Measurements from ENCODE around the gene CCL15.
A peak's percentile ranks its signal among the peaks of the same experiment; 100 is the strongest.
"Not testable (repeated sequence)": the region's sequence is repeated elsewhere in the genome, so short reads cannot be mapped to it uniquely, and the experiment has no call there.

Gene CCL15, protein sequence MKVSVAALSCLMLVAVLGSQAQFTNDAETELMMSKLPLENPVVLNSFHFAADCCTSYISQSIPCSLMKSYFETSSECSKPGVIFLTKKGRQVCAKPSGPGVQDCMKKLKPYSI

DNA sequence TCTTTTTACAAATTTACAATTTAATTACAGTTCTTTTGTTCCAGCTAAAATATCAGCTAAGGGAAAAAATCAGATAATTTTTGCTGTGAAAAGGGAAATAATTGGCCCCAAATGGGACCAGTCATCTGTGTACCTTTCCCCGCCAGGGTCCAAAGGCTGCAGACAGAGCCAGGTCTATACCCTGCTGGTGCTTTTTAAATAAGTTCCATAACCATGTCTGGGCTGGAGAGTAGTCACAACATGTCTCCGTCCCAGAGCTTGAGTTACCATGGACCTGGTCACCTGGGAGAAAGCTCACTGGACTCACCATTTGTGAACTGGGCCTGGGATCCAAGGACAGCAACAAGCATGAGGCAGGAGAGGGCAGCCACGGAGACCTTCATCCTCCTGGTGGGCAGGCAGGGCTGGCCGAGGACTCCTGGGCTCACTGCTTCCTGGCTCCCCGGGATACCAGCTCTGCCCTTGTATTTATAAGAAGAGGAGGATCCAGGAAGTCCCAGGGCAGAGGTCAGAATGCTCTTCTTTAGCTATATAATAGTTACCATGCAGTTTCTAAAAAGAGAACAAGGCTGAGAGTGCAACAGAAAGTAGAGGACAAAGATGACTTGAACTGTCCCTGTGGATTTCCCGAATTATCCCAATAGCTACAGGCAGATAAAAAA lies at the start of gene CCL15:
Gene CCL15 (minus strand): TSS at position 444 of the 662 bp plus-strand sequence. CDS start 61 bp downstream, at position 383.
- peak; percentile 8 for DNase-seq (ENCODE audit: low spot score)

DNA sequence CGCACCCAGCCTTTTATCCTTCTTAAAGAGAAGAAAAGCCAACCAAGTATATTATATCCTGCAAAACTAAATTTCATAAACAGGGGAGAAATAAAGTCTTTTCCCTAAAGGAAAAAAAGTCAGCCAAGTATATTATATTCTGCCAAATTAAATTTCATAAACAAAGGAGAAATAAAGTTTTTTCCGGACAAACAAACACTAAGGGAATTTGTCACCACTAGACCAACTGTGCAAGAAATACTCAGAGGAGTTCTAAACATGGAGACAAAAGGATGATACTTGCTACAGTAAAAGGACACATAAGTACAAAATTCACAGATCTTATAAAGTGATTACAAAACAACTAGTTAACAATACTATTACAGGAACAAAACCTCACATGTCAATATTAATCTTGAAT lies 48.3 kb upstream of the CCL15 start:
- DNase-seq (ENCODE audit: low spot score), result no peak

DNA sequence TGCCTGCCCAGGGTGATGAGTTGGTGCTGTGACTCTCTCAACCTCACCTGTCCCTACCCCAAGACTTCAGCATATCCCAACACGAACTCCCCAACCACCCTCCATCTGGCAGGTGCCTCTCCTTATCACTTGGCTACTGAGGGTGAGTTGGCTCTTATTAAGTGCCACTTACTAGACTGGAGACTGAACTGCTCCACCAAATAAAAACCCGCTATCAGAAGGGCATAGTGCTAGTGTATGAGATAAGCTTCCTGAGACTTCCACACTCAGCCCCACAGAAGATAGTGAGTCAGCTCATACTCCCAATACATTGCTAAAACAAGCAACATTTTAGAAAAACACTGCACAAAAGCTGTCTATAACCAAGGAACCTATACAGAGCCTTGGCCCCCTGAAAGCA lies 46.7 kb upstream of the CCL15 start:
- no peak for DNase-seq (ENCODE audit: low spot score)

DNA sequence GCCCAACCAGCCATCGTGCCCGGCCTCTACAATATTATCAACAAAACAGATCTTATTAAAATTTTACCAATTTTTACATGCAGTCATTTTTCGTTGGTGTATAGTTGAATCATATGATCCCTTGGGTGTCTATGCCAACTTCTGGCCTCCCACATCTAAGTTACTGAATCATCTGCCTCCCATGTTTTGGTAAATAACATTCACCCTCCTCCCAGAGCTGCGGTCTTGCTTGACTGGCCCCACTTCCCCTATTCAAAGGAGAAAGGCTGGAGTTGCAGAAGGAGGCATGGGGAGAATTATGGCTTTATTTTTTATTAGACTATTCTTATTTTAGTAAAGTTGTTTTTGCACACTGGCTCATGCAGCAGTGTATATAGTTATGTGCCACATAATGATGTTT lies 34.9 kb upstream of the CCL15 start:
- DNase-seq (ENCODE audit: low spot score), result no peak

DNA sequence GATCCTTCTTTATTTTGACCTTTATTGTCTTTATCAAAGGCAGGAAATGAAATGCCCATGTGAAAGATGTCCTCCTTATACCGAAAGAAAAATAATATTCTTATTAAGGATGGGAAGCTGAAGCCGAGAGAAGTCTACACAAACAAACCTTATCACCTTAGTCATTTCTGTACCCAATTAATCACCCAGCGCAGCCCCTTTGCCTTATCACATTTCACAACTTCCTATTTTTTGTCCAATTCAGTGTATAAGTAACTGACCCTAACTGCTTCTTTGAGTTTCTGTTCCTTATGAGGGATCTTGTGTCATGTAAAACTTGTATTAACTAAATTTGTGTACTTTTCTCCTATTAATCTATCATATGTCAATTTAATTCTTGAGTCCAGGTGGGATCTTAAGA lies 32.8 kb upstream of the CCL15 start:
- DNase-seq (ENCODE audit: low spot score), result no peak

DNA sequence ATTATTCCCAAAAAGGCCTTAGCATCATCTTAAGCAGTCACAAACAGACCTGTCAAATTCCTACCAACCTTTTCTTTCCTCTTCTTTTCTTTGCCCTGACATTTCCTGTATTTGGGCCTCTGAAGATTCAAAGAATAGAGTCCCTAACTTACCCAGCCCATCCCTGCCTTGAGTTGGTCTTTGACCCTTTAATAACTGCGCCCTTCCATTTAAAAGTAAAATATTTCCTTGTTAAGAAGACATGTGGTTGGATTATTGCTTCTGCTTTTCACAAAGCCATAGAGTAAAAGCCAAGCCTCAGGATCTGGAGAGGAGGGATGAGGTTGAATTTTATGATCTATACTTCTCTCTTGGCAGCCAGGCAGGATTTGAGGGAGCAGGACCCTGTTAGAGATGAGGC lies 29.6 kb upstream of the CCL15 start:
- DNase-seq (ENCODE audit: low spot score), result no peak

DNA sequence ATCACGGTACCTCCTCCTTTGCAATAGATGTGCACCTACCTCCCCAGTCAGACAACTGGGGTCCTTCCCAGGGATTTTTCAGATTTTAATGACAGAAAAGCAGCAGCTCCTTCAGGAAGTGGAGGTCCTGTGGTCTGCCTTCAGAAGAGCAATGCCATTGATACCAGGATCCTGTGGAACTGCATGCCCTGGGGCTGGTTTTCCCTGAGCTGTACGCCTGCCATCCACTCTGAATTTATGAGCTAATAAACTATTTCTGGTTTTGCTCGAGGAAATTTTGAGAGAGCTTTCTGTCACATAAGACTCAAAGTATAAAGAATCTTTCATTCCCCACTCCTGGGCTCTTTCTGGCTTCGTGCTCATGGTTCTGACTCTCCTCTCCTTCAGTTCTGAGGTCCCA lies 26.4 kb upstream of the CCL15 start:
- DNase-seq (ENCODE audit: low spot score), result no peak

DNA sequence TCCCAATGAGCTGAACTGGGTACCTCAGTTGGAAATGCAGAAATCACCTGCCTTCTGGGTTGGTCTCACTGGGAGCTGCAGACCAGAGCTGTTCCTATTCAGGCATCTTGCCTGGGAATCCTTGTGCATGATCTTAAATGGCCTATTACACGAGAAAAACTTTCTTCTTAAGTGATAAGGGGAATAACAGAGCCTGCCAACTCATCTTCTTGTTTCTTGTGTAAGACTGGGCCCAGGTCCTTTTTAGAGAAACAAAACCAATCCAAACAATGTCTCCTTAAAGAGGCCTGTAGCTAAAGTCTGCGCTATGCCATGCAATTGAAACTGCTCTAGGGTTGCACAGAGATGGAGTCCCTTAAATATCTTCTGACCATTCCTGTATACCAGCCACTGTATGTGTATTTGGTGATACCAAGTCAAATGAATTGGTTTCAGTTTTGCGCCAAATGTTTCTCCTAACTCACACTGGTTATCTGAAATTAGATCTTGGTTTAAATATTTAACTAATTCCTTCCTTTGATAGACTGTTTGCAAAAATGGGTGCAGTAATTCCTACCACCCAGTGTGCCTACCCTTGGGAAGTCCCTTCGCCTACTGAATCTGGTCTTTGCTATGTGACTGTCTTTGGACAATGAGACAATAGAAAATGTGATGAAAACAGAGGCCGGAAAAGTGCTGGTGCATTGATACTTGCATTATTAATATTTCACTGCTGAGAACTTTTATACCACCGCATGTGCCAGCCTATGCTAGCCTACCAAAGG lies 22.9 kb upstream of the CCL15 start:
- no peak for DNase-seq (ENCODE audit: low spot score)

DNA sequence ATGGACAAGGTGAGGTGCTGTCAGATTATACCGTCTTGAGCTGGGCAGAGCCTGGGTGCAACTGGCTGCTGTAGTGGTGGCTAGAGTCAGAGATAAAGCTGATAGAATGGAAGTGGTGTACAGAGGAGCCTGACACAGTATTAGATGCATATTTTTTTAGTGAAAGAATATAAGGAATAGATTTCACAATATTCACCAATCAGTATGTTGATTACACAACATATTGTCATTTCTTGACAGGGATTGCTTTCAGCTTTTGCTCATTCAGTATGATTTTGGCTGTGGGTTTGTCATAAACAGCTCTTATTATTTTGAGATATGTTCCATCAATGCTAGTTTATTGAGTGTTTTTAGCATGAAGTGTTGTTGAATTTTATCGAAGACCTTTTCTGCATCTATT lies 18.1 kb upstream of the CCL15 start:
- DNase-seq (ENCODE audit: low spot score), result no peak

DNA sequence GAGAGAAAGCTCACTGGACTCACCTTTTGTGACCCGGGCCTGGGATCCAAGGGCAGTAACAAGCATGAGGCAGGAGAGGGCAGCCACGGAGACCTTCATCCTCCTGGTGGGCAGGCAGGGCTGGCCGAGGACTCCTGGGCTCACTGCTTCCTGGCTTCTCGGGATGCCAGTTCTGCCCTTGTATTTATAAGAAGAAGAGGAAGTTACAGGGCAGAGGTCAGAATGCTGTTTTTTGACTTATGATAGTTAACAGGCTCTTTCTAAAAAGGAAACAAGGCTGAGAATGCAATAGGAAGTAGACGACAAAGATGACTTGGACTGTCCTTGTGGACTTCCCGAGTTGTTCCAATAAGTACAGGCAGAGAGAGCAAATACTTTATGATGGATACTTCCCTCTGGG lies 16.4 kb upstream of the CCL15 start, which contains the start of gene CCL23:
Gene CCL23 (minus strand): TSS at position 174 of the 400 bp plus-strand sequence. CDS start 75 bp downstream, at position 99.
- DNase-seq (ENCODE audit: low spot score), result no peak

DNA sequence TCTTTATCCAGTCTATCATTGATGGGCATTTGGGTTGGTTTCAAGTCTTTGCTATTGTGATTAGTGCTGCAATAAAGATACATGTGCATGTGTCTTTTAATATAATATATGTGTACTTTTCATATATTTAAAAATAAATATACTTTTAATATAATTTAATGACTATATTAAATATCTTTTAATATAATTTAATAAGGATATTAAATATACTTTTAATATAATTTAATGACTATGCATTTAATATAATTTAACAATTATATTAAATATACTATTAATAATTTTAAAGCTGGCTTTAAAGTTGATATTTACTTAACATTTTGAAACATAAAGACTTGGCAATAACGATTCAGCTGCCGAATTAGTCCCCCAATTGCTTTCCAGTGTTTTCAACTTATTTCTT lies 15.2 kb upstream of the CCL15 start:
- no peak for DNase-seq (ENCODE audit: low spot score)

DNA sequence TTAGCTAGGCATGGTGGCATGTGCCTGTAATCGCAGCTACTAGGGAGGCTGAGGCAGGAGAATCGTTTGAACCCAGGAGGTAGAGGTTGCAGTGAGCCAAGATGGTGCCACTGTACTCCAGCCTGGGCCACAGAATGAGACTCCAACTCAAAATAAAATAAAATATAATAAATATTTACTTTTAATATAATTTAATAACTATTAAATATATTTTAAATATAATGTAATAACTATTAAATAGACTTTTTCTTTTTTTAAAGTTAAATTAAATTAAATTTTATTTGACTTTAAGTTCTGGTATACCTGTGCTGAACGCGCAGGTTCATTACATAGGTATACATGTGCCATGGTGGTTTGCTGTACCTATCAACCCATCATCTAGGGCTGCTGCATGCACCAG lies 14.5 kb upstream of the CCL15 start:
- not testable (repeated sequence) for DNase-seq (ENCODE audit: low spot score)

DNA sequence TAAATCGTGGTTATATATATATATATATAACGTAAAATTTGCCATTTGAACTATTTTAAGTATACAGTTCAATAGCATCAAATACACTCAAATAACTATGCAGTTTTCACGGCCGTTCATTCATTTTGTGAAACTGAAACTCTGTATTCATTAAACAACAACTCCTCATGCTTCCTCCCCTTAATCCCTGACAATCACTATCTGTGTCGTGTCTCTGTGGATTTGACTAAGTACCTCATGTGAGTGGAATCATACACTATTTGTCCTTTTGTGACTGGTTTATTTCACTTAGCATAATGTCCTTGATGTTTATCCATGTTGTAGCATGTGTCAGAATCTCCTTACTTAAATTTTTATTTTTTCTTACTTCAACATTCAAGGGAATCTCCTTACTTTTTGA lies 13.6 kb upstream of the CCL15 start:
- DNase-seq (ENCODE audit: low spot score), result no peak

DNA sequence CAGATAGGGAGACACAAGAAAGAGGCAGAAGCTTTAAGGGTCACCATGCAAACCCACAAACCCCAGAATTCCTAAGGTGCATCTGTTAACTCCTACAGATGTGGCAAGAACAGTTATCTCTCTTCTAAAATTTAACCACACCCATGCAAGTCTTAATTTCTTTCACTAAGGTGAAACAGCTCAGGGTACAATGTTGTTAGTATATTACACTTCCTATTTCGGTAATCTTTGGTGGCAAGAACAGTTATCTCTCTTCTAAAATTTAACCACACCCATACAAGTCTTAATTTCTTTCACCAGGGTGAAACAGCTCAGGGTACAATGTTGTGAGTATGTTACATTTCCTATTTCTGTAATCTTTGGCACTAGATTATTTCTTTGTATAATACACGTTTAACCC lies 9.8 kb upstream of the CCL15 start:
- DNase-seq (ENCODE audit: low spot score), result no peak

DNA sequence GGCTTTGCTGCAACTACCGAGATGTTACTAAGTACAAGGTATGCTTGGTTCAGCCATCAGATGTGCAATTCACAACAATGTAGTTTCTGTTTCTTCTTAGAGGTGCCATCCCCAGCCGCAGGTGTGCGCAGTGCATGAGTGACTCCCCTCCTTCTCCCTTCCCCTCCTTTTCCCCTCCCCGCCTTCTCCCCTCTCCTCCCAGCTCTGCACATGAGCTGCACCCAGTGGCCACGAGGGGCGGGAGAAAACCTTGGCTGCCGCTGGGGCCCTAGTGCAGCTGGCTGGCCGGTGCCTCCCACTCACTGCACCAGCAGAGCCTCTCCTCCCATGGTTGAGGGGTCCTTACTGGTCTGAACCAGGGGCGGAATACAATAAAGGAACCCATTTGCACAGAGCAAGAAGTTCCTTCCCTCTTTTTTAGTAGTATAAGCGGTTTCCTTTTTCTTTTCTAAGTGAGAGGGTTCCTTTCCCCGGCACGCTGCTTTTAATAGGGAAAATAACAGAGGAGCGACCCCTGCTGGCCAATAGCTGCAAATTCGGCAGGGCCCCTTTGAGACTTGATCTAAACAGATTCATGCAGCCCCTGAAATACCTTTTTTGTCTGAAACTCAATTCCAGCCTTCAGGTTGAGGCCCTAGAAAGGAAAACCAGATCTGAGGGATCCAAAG lies 7.8 kb upstream of the CCL15 start:
- no peak for DNase-seq (ENCODE audit: low spot score)

DNA sequence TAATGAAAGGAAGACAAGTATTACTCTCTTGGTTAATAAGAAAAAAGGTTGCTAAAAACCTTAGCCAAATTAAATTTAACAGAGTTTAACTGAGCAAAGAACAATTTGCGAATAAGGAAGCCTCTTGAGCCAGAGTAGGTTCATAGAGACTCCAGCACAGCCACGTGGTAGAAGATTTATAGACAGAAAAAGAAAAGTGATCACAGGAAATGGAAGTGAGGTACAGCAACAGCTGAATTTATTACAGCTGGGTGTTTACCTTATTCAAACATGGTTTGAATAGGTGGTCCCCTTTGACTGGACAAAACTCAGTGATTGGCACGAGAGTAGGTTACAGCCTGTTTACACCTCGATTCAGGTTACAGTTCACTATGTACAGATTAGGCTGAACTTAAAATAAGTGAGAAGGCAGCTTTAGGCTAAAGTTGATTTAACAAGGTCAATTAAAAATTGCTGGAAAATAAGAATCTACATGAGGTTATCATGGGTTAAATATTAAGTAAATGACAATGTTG lies 3.3 kb upstream of the CCL15 start:
- DNase-seq (ENCODE audit: low spot score), result no peak

DNA sequence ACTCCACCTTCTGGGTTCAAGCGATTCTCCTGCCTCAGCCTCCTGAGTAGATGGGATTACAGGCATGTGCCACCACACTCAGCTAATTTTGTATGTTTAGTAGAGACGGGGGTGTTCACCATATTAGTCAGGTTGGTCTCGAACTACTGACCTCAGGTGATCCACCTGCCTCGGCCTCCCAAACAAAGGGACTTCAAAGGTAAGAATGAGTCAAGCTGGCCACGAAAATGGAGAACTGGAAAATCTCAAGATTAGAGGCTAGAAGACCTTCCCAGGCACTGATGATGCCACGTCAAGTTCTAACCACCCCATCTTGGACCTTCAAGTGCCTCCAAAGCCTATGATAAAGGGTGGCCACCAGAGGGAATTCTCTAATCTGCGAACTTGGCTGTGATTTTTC lies 1.3 kb upstream of the CCL15 start:
- no peak for DNase-seq (ENCODE audit: low spot score)

DNA sequence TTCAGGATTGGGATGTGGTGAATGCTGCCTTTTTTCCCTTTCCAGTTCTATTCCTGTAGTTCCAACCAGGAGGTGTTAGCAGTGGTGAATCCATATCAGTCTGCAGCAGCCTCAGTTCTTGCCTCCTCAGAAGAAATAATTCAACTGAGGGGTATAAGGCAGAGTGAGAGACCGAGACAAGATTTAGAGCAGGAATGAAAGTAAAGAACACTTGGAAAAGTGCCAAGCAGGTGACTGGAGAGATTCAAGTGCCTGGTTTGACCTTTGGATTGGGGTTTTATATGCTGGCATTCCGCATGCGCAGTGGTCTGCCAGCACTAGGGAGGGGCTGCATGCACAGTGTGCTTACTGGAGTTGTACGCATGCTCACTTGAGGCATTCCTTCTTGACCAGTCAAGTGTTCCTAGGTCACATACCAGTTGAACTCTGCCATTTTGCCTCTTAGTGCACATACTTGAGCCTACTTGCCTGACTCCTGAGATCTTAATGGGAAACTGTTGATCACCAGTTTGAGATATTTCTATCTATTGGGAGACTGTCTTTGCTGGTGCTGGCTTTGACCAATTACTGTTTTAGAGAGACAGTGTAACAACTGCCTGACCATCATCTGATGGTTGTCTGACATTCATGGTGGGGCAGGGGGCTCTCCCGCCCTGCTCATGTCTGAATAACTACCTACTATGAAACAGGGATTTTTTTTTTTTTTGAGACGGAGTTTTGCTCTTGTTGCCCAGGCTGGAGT lies 680 bp upstream of the CCL15 start:
- no peak for DNase-seq (ENCODE audit: low spot score)

DNA sequence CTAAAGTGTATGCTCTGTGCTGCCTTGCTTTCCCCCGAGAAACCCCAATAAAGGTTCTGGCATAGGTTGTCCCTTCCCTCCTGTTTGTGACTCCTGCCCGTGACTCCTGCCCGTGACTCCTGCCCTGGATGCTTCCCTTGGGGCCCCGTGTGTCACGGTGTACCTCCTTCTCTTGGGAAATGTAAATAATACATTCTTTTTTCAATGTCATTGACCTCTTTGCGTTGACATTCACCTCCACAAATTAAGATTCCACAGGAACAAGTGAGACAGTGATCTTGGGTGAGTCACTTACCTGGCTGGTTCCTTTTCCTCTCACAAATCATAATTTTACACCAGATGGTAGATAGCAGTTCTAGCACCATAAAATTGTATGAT lies 632 bp downstream of the CCL15 start:
- DNase-seq (ENCODE audit: low spot score), result peak; percentile 11

DNA sequence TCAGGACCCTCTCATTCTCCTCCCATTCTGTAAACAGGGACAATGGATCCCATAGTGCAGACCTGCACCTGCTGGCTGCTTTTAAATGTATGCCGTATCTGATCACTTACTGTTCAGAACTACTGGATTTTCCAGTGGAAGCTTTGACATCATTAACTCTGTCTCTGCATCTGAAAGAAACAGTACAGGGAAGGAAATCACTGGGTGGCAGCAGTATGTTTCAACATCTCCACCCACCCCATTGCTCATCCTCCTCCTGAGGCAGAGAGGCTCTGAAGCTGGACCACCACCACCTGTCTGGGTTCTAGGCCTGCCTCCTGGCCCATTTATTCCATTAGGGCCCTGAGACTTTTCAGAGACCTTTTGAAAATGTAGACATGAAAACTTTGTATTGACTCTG lies 2.6 kb downstream of the CCL15 start:
- DNase-seq (ENCODE audit: low spot score), result no peak

DNA sequence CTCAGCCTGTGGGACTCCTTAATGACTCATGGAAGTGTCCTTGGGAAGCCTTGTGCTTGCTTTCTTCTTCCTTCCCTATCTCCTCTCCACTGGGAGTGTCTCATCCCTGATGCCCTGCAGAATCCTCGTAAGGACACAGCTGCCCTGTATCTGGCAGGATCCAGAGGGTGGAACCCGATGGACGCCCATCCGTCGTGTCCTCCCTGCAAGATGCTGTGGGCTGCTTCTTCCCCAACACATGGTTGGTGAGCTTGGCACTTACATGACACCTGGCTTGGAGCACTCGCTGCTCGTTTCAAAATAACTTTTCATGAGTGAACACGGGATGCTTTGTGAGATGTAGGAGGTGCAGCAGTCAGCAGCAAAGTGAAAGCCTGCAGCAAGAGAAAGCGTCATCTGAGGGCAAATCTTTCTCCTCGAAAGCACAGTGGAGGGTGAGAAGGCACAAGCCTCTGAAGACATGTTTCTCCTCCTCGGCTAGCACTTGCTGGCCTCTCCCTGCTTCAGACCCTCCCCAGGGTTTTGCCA lies 3.3 kb downstream of the CCL15 start:
- no peak for DNase-seq (ENCODE audit: low spot score)

DNA sequence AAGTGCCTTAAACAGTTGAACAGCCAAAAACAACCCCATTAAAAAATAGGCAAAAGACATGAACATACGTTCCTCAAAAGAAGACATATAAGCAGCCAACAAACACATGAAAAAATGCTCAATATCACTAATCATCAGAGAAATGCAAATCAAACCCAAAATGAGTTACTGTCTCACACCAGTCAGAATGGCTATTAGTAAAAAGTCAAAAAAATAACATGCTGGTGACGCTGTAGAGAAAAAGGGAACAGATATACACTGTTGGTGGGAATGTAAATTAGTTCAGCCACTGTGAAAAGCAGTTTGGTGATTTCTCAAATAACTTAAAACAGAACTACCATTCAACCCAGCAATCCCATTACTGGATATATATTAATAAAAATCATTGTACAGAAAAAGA lies 6.0 kb downstream of the CCL15 start:
- DNase-seq (ENCODE audit: low spot score), result not testable (repeated sequence)
